Measurements from ENCODE around the gene PTCHD4.
"Not testable (repeated sequence)": the region's sequence is repeated elsewhere in the genome, so short reads cannot be mapped to it uniquely, and the experiment has no call there.

PTCHD4 gene

GRCh38 chr6:48111143-48111506 is at the start of gene PTCHD4:
TSS of gene PTCHD4 (minus strand) at chr6:48111197. CDS start at chr6:48068957, 42,240 bp downstream.
- DNase-seq (ENCODE audit: low read depth in 2 of 2, low spot score in 1 of 2): no peak

GRCh38 chr6:48151142-48151541 is 40.1 kb upstream of the PTCHD4 start:
- DNase-seq (ENCODE audit: low read depth in 2 of 2, low spot score in 1 of 2): no peak

- DNase-seq (ENCODE audit: low read depth in 2 of 2, low spot score in 1 of 2): no peak
These were observed 39.7 kb upstream of the PTCHD4 start for GRCh38 chr6:48150701-48151100.

GRCh38 chr6:48147051-48147450 is 36.1 kb upstream of the PTCHD4 start:
- no peak for DNase-seq (ENCODE audit: low read depth in 2 of 2, low spot score in 1 of 2)

GRCh38 chr6:48144021-48144420 is 33.0 kb upstream of the PTCHD4 start:
- no peak for DNase-seq (ENCODE audit: low read depth in 2 of 2, low spot score in 1 of 2)

- DNase-seq (ENCODE audit: low read depth in 2 of 2, low spot score in 1 of 2): no peak
These were observed 31.0 kb upstream of the PTCHD4 start for GRCh38 chr6:48141975-48142374.

GRCh38 chr6:48139818-48140614 is 29.0 kb upstream of the PTCHD4 start:
- no peak for DNase-seq (ENCODE audit: low read depth in 2 of 2, low spot score in 1 of 2)

- DNase-seq (ENCODE audit: low read depth in 2 of 2, low spot score in 1 of 2): no peak
These were observed 25.9 kb upstream of the PTCHD4 start for GRCh38 chr6:48136856-48137255.

- DNase-seq (ENCODE audit: low read depth in 2 of 2, low spot score in 1 of 2): no peak
These were observed 24.5 kb upstream of the PTCHD4 start for GRCh38 chr6:48135323-48136084.

GRCh38 chr6:48134246-48134645 is 23.2 kb upstream of the PTCHD4 start:
- no peak for DNase-seq (ENCODE audit: low read depth in 2 of 2, low spot score in 1 of 2)

- DNase-seq (ENCODE audit: low read depth in 2 of 2, low spot score in 1 of 2): no peak
These were observed 12.6 kb upstream of the PTCHD4 start for GRCh38 chr6:48123601-48124000.

- not testable (repeated sequence) for DNase-seq (ENCODE audit: low read depth in 2 of 2, low spot score in 1 of 2)
These were observed 11.2 kb upstream of the PTCHD4 start for GRCh38 chr6:48121983-48122749.

- DNase-seq (ENCODE audit: low read depth in 2 of 2, low spot score in 1 of 2): no peak
These were observed 6.0 kb upstream of the PTCHD4 start for GRCh38 chr6:48116699-48117645.

GRCh38 chr6:48113130-48113529 is 2.1 kb upstream of the PTCHD4 start:
- DNase-seq (ENCODE audit: low read depth in 2 of 2, low spot score in 1 of 2): no peak

GRCh38 chr6:48111575-48111974 is 578 bp upstream of the PTCHD4 start:
- no peak for DNase-seq (ENCODE audit: low read depth in 2 of 2, low spot score in 1 of 2)

GRCh38 chr6:48110436-48111142 is 408 bp downstream of the PTCHD4 start:
- DNase-seq (ENCODE audit: low read depth in 2 of 2, low spot score in 1 of 2): no peak

- no peak for DNase-seq (ENCODE audit: low read depth in 2 of 2, low spot score in 1 of 2)
These were observed 1.1 kb downstream of the PTCHD4 start for GRCh38 chr6:48109944-48110343.

- not testable (repeated sequence) for DNase-seq (ENCODE audit: low read depth in 2 of 2, low spot score in 1 of 2)
These were observed 8.4 kb downstream of the PTCHD4 start for GRCh38 chr6:48102476-48103195.

- no peak for DNase-seq (ENCODE audit: low read depth in 2 of 2, low spot score in 1 of 2)
These were observed 9.7 kb downstream of the PTCHD4 start for GRCh38 chr6:48101290-48101689.

- DNase-seq (ENCODE audit: low read depth in 2 of 2, low spot score in 1 of 2): no peak
These were observed 10.5 kb downstream of the PTCHD4 start for GRCh38 chr6:48100588-48100895.
